Measurements from ENCODE around the gene UBE2R2. TPM values are rescaled to one million over a fixed set of nuclear protein-coding genes. Genes with fewer than 3 reads are reported as not detected.
"Not testable (repeated sequence)": the region's sequence is repeated elsewhere in the genome, so short reads cannot be mapped to it uniquely, and the experiment has no call there.

The UBE2R2 gene
- total and polyA plus RNA-seq, 8 donors = 13.3 to 44.8 (median 34.6) TPM

- DNase-seq (peak in 4 of 6 donors; percentile 49 to 81 (median 76)), FAIRE-seq (no peak), ATAC-seq (peak; percentile 57 to 85 (median 80))
- Histone ChIP-seq H3K27ac (peak overlapping the region in 2 of 4 donors; percentile 77 to 85), H3K27me3 (no peaks in the 10 kb centered on the region), H3K4me1 (peaks cover 18 to 28% (median 24%) of the 10 kb centered on the region in 3 donors), H3K4me3 (peak overlapping the region in 3 of 4 donors; percentile 17 to 35 (median 31)), H3K9me3 (no peaks in the 10 kb centered on the region), H3K36me3 (no peaks in the 10 kb centered on the region)
- peak in 2 of 4 donors; percentile 12 to 28 for TF ChIP-seq CTCF (IDR thresholded peaks at IDR 0.05)
- 19 to 29% methylated on average over 1 of the region's 1 CpG for WGBS, 2 donors
- intact Hi-C loops (cut with DNase I) = no loop called here
These were observed 29.1 kb upstream of the UBE2R2 start for GRCh38 chr9:33787839-33788238.

GRCh38 chr9:33789429-33789828 is 27.5 kb upstream of the UBE2R2 start:
- Histone ChIP-seq H3K27ac (peak overlapping the region in 2 of 4 donors; percentile 77 to 85), H3K4me1 (peaks cover 18 to 44% (median 28%) of the 10 kb centered on the region in 3 donors)
- intact Hi-C loops (cut with DNase I); H3K4me3 ChIP-seq; ATAC-seq; H3K9me3 ChIP-seq; DNase-seq; FAIRE-seq; H3K36me3 ChIP-seq; H3K27me3 ChIP-seq: not testable (repeated sequence)
- WGBS, 2 donors = 43 to 50% methylated on average over 2 of the region's 2 CpGs

- DNase-seq (peak in 4 of 6 donors; percentile 57 to 81 (median 74)), ATAC-seq (peak; percentile 36 to 59 (median 41)), FAIRE-seq (no peak)
- TF ChIP-seq CTCF (IDR thresholded peaks at IDR 0.05) = no peak
- Histone ChIP-seq H3K27ac (peak overlapping the region in 3 of 4 donors; percentile 29 to 82 (median 77)), H3K4me3 (no peak overlapping the region), H3K4me1 (peaks cover 20 to 53% (median 30%) of the 10 kb centered on the region in 3 donors), H3K36me3 (no peaks in the 10 kb centered on the region), H3K9me3 (no peaks in the 10 kb centered on the region), H3K27me3 (no peaks in the 10 kb centered on the region)
- intact Hi-C loops (cut with DNase I) = no loop called here
- WGBS, 2 donors = 13 to 24% methylated on average over 2 of the region's 2 CpGs
These were observed 25.8 kb upstream of the UBE2R2 start for GRCh38 chr9:33791117-33791516.

- WGBS, 2 donors = 35 to 47% methylated on average over 1 of the region's 1 CpG
- H3K9me3 ChIP-seq; FAIRE-seq; H3K36me3 ChIP-seq; ATAC-seq; intact Hi-C loops (cut with DNase I); H3K27me3 ChIP-seq: not testable (repeated sequence)
- DNase-seq = peak in 1 of 6 donors; percentile 73
- Histone ChIP-seq H3K4me1 (peaks cover 23 to 61% (median 30%) of the 10 kb centered on the region in 3 donors), H3K4me3 (peak overlapping the region in 1 of 4 donors; percentile 3), H3K27ac (peak overlapping the region in 3 of 4 donors; percentile 28 to 82 (median 77))
These were observed 23.5 kb upstream of the UBE2R2 start for GRCh38 chr9:33793496-33793895.

GRCh38 chr9:33794560-33794959 is 22.4 kb upstream of the UBE2R2 start:
- Histone ChIP-seq H3K4me1 (peaks cover 15 to 58% (median 23%) of the 10 kb centered on the region in 3 donors), H3K36me3 (no peaks in the 10 kb centered on the region), H3K27ac (peak overlapping the region in 3 of 4 donors; percentile 24 to 82 (median 77)), H3K4me3 (peak overlapping the region in 1 of 4 donors; percentile 3), H3K9me3 (no peaks in the 10 kb centered on the region), H3K27me3 (no peaks in the 10 kb centered on the region)
- ATAC-seq (no peak), FAIRE-seq (no peak), DNase-seq (peak in 1 of 6 donors; percentile 42)
- intact Hi-C loops (cut with DNase I) = no loop called here
- TF ChIP-seq CTCF (IDR thresholded peaks at IDR 0.05) = no peak
- 61 to 62% methylated on average over 2 of the region's 2 CpGs for WGBS, 2 donors

GRCh38 chr9:33795281-33795680 is 21.7 kb upstream of the UBE2R2 start, which contains the start of gene PRSS3:
PRSS3 (plus strand) TSS chr9:33795561; CDS start chr9:33795574, 13 bp downstream.
- peak; percentile 57 to 64 (median 64) for ATAC-seq
- Histone ChIP-seq H3K36me3 (no peaks in the 10 kb centered on the region), H3K27ac (peak within 1 kb of the TSS; percentile 19 to 82 (median 72)), H3K4me1 (peaks cover 15 to 59% (median 21%) of the 10 kb centered on the region in 3 donors), H3K27me3 (no peaks in the 10 kb centered on the region), H3K4me3 (peak within 1 kb of the TSS in 1 of 4 donors; percentile 3), H3K9me3 (no peaks in the 10 kb centered on the region)
- DNase-seq = peak; percentile 67 to 89 (median 78)
- WGBS, 2 donors = 21 to 27% methylated on average over 4 of the region's 4 CpGs
- intact Hi-C loops (cut with DNase I) = no loop called here
- no peak for TF ChIP-seq CTCF (IDR thresholded peaks at IDR 0.05)
- FAIRE-seq = no peak
